ENCODE results near the gene PNKD.

Gene PNKD

DNA sequence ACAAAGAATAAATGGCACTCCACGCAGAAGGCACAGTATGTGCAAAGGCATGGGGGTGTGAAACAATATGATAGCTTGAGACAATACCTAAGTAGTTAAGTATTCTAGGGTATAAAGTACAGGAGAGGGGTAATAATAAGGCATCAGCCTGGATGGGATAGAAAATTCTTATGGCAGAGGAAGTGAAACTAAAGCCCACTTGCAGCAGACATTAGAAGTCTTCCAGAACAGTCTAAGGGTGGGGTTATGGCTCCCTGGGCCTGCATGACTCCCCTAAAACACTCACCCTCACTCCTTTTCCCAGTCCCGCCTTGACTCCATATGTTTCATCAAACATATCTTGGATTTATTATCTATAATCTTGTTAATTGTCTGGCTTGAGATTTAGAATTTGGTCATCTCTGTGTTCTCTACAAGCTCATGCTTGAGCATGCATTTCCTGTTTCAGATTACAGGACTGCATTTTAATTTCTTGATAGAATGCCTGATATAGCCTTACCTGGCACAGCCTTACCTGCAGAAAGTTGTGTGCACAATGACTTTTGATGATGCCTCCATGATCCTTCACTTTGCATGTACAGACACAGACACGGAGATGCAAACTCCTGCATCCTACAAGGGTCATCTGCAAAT is 50.5 kb downstream of the PNKD start:
- DNase-seq = no peak

DNA sequence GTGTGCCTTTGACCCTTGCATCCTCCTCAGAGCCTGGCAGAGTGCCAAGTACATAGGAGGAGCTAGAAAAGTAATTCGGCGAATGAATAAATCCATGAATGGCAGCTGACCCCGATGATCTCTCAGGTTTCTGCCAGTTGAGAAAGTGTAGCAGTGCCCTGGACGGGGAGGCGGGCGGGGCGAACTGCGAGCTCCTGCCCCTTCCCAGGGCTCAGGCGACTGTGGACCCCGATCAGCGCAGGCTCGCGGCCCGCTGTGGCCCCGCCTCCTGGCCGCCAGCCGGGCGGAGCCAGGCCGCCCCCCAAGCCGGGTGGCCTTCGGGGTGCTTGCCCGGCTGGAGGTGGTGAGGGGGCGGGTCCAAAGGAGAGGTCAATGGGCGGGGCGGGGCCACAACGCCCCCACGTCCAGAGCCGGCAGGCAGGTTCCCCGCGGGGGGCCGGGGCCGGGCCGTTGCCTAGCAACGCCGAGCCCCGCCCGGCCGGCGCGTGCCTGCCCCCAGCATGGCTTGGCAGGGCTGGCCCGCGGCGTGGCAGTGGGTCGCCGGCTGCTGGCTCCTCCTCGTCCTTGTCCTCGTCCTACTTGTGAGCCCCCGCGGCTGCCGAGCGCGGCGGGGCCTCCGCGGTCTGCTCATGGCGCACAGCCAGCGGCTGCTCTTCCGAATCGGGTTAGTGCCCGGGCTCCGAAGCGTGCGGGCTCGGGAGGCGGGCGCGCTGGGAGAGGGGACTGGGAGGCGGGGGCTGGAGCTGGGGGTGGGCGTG is 52.6 kb downstream of the PNKD start:
- DNase-seq = peak; percentile 57

DNA sequence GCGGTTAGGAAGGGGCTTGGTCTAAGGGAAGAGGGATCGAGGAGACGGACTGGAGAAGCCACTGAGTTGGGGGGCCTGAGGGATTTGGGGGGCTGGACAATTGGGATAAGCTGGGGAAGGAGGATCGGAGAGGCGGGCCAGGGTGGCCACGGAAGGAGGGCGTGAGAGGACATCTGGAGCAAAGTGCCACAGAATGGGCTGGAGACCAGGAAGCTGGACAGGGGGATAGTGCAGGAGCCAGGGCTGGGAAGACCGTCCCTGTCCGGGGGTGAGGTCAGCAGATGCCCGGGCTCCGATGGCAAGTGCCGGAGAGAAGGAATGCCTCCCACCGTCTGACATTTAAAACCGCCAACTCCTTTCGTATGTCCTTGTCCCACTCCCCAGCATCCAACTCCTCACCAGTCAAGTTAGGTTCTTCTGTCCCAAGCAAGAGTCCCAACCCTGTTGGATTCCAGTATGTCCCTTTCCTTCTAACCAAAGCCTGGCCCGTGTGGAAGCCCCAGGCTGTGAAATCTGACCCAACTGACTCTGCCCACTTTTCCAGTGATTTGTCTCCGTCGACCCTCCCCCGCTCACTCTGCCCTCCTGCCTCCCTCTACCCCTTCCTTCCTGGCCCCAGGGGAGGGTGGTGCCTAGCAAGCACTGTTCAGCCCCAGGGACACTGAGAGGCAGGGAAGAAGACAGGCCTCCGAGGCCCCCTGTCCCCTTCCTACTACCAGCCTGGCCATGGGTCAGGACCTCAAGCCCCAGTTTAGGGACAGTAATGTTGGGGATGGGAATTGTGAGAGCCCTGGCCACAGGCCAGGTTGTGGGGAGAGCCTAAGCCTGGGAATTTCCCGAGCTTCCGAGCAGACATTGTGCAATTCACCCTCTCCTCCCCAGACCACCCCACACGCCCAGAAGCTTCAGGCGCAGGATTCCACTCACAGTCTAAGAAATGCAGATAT is 53.5 kb downstream of the PNKD start:
- DNase-seq = no peak

DNA sequence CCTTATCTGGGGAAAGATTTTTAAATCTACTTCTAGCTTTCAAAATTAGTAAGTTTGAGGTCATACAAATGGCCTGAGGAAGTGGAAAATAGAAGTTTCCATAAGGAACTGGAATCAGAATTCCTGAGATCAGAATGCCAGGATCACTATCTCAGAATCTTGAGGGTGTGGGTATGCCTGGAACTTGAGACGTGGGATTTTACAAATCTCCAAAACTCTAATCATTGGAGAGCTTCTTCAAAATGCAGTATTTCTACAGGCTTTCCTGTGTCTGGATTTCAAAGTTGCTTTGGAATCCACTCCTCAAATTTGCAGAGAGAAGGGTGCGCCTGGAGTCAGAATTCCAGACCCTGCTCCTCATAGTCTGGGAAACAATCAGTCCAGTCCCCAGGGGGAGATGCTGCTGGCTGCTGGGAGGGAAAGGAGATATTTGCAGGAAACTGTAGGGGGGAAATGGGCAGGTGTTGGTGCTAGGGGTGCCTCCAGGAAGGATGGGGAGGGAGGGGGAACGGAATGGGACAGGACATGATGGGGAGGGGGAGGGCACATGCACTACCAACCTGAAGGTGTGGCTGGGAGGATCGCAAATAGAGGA is 55.3 kb downstream of the PNKD start:
- DNase-seq = no peak

DNA sequence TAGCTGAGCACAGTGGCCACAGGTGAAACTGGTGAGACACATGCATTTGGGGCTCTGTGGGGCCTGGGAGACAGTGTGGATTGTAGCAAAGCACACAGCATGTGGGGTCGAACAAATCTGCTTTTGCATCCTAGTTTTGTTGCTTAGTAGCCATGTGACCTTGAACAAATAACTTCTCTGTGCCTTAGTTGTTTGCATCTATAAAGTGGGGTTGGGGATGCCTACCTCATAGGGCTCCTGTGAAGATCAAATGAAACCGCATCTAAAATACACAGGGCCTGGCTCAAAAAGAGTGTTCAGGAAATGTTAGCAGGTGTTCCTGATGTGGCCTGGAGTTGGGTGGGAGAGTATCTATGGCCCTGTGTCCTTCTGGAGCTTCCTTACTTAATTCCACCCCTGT is 56.0 kb downstream of the PNKD start:
- DNase-seq = no peak

DNA sequence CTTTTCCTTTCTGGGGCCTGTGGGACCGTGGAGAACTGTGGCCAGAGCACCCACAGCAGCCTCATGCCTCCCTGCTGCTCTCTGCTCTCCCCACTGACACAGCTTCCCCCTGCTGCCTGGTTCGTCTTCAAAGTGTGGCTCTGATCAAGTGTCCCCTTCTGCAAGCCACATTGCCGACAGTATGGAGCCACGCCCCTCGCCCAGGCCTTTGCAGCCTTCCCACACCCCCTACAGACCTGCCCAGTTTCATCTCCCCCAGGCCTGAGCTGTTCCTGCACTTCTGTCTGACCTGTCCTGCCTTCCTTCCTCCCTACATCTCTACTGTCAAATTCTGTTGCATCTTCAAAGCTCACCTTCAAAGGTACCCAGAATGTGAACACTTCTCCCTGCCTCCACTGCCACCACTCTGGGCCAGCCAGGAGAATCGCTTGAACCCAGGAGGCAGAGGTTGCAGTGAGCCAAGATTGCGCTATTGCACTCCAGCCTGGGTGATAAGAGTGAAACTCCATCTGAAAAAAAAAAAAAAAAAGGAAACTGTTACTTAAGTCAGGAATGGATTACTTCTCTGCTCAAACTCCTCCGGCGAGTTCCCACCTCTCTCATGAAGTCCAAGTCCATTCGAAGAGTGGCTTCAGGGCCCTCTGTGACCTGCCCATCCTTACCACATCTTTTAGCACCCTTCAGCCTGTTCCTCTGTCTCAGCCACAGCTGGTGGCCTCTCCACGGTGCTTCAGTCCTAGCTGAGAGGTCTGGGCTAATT is 57.3 kb downstream of the PNKD start:
- no peak for DNase-seq

DNA sequence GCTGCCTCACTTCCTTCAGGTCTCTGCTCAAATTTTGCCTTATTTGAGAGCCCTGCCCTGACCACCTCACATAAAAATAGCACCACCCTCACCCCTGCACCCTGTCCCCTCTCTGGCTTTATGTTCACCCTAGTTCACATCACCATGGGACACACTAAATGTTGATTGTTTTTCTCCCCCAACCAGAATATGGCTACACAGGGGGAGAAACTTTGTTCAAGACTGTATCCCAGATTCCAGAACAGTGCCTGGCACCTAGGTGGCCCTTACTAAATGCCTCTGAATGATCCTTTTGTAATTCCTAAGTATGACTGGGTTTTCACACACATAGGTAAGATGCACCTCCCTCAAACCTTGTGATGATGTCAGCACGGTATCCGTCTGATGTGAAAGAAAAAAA is 58.0 kb downstream of the PNKD start:
- DNase-seq = no peak

DNA sequence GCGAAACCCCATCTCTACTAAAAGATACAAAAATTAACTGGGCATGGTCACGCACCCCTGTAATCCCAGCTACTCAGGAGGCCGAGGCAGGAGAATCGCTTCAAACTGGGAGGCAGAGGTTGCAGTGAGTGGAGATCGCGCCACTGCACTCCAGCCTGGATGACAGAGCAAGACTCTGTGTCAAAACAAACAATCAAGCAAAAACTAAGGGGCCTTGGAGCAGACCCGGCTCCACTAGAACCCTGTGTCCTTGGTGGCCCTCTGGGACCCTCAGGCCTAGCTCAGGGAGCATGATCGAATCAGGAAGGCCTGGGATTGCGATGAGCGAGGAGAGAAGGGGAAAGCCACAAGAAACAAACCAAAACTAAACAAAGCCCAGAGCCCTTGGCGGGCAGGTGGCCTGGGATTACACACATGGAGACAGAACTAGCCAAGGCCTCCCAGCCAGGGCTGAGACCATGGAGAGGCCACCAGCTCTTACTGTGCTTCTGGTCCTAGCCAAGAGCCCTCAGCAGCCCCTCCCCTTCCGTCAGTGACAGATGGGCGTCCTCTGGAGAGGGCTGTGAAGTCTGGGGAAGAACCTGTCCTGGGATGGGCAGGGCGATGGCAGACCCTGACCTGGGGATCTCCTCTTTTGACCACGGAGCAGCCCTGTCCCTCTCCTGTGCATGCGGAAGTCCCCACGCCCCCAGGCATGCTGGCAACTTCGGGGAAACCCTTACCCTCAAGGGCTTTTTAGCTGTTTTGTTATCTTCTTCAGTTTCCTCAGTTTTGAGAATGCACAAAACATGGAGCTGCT is 58.9 kb downstream of the PNKD start:
- DNase-seq = peak; percentile 13

DNA sequence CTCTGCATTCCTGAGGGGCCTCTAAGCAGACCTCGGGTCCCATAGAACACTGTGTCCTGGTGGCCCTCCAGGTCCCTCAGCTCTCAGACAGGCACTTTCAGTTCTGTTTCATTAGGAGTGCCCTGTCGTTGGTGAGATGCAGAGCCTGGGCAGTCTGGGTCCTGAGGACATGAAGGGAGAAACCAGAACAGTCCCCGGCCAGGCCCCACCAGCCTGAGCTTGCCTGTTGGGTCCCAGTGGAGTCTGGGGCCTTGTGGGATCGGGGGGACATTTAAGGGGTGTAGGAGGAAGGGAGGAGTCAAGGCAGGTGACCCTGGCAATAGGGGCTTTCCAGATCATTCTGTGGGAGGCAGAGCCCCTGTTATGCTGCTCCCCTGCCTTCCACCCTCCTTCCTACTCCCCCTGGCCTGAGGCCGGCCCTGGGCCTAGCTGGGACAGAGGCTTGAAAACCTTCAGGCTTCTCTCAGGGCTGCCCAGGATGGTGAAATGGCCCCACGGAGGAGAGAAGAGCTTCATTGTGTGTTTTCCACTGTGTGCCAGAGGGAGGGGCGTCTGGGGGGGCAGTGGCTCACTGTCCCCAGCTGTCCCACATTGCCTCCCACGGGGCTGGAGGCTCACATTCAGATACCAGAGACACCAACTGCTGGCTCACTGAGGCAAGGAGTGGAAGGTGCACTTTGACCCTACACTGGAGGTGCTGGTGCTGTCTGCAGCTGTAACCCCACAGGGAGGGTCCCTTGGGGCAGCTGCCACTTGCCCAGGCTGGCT is 59.7 kb downstream of the PNKD start:
- DNase-seq = no peak

DNA sequence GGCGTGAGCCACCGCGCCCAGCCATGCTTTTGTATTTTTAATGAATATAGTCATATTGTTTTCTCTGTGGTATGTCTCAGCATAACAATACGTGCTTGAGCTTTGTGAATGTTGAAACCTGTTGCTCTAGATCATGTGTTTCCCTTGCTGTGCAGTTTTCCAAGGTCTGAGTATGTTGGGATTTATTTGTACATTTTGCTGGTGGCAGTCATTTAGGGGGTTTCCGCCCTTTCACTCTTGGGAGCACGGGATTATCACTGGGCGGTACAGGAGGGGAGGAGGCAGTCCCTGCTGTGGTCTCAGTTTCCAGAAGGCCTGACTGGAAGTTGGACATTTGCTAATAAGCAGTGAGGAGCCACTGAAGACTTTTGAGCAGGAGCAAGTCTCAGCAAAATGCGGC is 61.4 kb downstream of the PNKD start:
- DNase-seq = no peak

DNA sequence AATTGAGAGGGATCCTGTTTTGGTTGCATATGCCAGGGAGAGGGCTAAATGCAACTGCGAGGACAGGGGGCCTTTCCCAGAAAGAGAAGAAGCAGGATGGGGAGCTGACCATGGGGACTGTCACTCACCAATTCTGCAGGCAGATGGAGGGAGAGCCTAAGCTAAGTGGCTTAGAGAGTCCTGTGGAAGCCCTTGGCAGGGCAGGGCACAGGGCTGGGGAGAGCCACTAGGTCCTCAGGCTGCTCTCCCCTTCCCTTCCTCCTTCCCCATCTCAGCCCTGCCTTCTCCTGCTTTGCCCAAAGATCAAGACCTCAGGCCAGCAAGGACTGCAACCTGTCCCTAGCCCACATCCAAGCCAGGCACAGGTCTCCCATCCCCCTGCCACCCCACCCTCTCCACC is 62.0 kb downstream of the PNKD start:
- no peak for DNase-seq

DNA sequence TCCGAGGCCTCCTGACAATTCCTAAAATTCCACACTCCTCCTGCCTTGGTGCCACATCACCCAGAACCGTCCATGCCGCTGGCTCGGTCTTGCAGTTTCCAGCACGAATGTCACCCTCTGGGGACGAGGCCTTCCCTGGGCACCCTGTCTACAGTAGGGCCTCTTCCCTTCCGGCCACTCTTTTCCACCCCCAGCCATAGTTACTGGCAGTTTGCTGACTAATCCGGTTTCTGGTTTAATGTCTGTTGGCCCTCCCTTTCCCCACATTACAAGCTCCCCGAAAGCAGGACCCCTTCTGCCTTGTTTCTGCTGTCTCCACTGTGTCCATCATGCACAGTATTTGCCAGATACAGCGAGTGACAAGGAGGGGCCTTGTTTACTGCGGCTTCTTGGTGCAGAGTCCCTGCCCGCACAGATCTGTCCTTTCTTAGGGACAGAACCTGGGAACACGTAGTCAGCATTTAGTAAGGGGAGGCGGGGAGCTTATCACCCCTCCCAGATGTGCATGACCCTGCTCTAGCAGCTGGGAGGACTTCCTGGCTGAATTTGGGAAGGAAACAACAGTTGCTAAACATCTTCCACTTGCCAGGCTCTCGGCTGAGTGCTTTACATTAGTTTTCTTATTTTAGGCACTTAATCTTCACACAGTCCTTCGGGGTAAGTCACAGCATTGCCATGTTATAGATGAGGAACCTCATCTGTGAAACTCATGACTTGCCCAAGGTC is 62.8 kb downstream of the PNKD start:
- DNase-seq = peak; percentile 9

DNA sequence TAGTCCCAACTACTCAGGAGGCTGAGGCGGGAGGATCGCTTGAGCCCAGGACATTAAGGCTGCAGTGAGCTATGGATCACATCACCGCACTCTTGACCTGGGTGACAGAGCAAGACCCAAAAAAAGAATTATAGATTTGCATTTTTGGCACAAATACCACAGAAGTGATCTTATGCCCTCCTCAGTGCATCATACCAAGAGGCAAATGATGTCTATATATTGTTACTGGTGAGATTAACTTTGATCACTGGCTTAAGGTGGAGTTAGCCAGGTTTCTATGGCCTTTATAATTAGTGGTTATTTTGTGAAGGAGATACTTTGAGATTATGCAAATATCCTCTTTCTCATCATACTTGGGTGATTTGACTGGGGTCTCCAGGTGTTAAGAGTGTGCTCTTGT is 64.2 kb downstream of the PNKD start:
- DNase-seq = no peak

DNA sequence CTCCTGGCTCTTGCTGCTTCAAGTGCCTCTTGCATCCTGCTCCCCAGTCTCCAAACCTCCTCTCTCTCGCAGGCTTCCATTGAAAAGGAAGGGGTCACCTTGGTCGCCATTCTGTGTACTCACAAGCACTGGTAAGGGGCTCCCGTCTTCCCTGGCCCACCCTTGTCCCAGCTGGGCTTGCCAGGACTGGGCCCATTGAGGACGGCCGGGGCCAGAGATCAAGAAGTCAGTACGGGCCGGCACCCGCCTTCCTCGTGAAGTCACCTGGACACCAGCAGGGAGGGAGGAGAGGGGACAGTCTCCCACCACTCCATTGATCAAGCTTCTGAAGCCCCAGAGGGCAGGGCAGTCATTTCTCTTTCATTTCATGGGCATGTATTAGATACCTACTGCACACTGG is 70.3 kb downstream of the PNKD start:
- no peak for DNase-seq

DNA sequence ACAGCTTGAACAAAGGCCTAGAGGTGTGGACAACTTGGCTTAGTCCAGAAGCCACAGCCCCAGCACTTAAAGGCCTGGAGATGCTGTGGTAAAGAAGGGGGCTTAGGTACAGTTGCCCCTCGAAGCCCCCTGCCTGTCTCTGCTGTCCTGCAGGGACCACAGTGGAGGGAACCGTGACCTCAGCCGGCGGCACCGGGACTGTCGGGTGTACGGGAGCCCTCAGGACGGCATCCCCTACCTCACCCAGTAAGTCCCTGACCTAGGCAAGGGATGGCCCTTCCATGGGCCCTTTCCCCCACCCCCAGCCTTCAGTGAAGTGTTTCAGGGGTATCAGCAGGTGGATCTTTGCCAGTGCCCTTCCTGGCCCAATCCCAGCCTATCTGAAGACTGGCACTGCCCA is 71.1 kb downstream of the PNKD start:
- DNase-seq = no peak

DNA sequence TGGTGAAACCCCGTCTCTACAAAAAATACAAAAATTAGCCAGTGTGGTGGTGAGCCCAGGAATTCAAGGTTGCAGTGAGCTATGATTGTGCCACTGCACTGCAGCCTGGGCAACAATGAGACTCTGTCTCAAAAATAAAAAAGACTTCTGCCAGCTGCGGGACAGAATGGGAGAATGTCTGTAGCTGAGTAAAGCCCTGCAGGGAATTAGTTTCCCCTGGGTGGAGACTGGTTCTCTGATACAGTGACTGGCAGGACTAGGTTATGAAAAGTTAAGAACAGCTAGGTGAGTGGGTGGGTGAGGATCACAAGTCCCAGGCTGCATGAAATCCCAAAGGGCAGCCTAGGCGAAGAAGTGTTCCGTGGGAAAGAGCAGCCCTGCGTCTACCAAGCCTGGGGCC is 72.5 kb downstream of the PNKD start:
- DNase-seq = no peak

DNA sequence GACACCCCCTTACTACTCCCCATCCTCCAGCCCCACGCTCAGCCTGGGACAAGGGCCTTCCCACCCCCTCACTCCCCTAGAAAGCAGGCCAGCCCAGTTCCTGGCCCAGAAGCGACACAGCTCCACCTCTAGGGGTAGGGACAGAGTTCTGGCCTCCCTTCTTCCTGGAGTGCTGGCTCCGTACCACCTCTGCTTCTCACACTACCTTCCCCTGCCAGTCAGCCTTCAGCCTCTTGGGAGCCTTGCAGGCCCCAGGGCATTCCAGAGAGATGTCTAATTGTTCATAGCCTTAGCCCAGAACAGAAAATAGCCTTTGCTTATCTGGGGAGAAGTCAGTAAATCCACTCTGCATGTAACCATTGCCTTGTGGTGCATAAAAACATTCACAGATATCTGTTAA is 73.3 kb downstream of the PNKD start:
- DNase-seq = no peak

DNA sequence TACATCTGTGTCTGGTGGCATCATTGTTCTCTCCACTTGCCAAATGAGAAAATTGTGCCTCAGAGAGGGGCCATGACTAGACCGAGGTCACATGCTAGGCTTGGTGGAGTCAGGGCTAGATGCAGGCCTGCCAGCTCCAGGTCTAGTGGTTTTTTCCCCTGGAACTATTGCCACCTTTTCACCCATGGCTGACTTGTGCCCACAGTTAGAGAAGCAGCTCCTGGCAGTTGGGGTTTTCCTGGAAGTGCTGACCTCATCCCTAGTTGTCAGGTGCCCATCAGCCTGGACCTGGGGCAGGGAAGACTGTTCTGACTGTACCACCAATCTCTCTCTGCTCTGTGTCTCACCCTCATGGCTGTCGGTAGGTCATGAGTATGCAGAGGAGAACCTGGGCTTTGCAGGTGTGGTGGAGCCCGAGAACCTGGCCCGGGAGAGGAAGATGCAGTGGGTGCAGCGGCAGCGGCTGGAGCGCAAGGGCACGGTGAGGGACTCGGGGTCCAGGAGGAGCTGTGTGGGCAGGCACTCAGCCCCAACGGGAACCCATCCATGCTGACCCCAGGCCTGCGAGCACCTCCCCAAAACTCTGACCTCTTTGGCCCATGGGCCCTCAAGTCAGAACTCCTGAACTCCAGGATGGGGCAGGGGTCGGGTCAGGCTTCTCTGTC is 73.9 kb downstream of the PNKD start:
- no peak for DNase-seq

DNA sequence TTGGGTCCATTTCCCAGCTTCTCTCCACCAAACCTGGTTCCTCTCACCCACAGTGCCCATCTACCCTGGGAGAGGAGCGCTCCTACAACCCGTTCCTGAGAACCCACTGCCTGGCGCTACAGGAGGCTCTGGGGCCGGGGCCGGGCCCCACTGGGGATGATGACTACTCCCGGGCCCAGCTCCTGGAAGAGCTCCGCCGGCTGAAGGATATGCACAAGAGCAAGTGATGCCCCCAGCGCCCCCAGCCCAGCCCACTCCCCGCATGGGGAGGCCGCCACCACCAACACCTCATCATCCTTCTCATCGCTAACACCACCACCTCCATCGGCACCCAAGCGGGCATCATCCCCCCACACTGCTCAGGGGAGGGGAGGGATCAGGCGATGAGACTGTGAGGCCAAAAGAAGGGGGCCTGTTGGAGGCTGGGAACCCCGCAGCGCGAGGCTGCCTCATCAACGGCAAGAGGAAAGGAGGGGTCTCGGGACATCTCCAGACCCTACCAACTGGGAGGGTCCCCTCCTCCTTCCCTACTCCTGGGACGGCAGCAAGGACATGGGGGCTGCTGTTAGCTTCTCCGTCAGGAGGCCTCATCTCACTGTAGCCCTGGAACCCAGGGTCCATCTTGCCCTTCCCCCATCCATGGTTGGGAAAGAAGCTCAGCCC is 74.6 kb downstream of the PNKD start:
- DNase-seq = no peak

Measured in CD4-positive, alpha-beta T cell treated with Interferon gamma for 1 hour (primary cell).